ENCODE data around the gene CACNA2D2.

The CACNA2D2 gene

DNA sequence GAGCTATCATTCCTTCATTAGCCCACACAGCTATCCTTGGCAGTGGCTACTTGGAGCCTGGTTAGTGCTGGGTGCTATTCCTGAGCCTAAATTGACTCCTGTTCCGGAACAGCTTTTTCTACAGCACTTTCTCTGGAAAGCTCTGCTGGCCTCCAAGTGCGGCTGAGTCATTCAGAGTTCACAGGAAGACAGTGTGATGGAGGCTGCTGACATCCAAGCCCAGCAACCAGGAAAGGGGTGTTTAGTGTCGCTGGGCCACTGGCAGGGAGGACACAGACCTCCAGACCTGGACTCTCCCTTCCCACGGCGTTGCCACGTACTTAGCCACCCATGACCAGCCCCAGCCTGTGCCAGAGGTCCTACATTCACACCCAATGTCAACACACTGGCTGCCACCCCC lies 28.7 kb downstream of the CACNA2D2 start:
- Histone ChIP-seq H3K36me3 (ENCODE audit: control insufficient read depth, low read depth, low read length) (no peaks in the 10 kb centered on the region), H3K9me3 (ENCODE audit: control insufficient read depth, low read depth, low read length) (no peaks in the 10 kb centered on the region), H3K4me1 (ENCODE audit: control insufficient read depth, low read depth, low read length) (peaks cover 5% of the 10 kb centered on the region), H3K9ac (ENCODE audit: low read length) (no peak overlapping the region), H3K27ac (ENCODE audit: low read length) (no peak overlapping the region), H3K4me3 (ENCODE audit: low read length) (no peak overlapping the region), H3K27me3 (ENCODE audit: control insufficient read depth, insufficient read depth, low read length) (no peaks in the 10 kb centered on the region)

DNA sequence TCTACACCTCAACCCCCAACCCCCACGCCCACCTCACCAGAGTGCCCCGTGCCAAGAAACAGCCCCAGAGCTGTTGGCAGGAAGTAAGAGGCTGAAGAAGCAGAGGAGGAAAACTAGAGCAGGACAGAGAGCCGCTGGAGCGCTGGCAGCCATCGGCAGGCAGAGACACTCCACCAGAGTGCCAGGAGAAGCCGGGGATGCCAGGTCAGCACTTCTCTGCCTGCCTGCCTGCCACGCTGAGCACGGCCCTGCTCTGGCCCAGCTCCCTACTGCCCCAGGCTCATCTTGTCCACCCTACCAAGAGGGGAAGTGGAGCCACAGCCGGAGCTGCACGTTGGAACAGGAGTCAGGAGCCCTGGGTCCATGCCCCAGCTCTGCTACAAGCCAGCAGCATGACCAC lies 29.7 kb downstream of the CACNA2D2 start:
- no peak overlapping the region for H3K9ac ChIP-seq (ENCODE audit: low read length)
- no peak overlapping the region for H3K4me3 ChIP-seq (ENCODE audit: low read length)
- no peaks in the 10 kb centered on the region for H3K27me3 ChIP-seq (ENCODE audit: control insufficient read depth, insufficient read depth, low read length)
- H3K4me1 ChIP-seq (ENCODE audit: control insufficient read depth, low read depth, low read length): peaks cover 5% of the 10 kb centered on the region
- no peaks in the 10 kb centered on the region for H3K9me3 ChIP-seq (ENCODE audit: control insufficient read depth, low read depth, low read length)
- H3K27ac ChIP-seq (ENCODE audit: low read length): no peak overlapping the region
- no peaks in the 10 kb centered on the region for H3K36me3 ChIP-seq (ENCODE audit: control insufficient read depth, low read depth, low read length)

DNA sequence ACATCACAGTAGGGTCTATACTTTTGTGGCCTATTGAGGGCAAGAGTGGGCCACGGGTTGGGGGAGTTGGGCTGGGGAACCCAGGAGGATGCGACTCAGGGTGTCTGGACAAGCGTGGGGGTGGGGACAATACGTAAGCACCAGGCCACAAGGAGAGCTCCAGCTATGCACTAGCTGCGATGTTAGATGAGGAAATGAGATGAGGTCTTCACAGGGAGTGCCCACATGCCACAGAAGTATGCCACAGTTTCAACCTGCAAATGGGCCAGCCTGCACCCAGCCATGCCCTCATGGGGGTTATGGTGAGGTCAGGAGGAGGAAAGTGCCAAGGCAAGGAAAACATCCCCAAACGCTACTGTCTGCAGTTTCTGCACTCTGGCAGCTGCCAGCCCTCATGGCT lies 30.5 kb downstream of the CACNA2D2 start:
- no peak overlapping the region for H3K9ac ChIP-seq (ENCODE audit: low read length)
- H3K4me1 ChIP-seq (ENCODE audit: control insufficient read depth, low read depth, low read length): peaks cover 5% of the 10 kb centered on the region
- no peaks in the 10 kb centered on the region for H3K36me3 ChIP-seq (ENCODE audit: control insufficient read depth, low read depth, low read length)
- H3K27ac ChIP-seq (ENCODE audit: low read length): no peak overlapping the region
- H3K9me3 ChIP-seq (ENCODE audit: control insufficient read depth, low read depth, low read length): no peaks in the 10 kb centered on the region
- H3K4me3 ChIP-seq (ENCODE audit: low read length): no peak overlapping the region
- H3K27me3 ChIP-seq (ENCODE audit: control insufficient read depth, insufficient read depth, low read length): no peaks in the 10 kb centered on the region

DNA sequence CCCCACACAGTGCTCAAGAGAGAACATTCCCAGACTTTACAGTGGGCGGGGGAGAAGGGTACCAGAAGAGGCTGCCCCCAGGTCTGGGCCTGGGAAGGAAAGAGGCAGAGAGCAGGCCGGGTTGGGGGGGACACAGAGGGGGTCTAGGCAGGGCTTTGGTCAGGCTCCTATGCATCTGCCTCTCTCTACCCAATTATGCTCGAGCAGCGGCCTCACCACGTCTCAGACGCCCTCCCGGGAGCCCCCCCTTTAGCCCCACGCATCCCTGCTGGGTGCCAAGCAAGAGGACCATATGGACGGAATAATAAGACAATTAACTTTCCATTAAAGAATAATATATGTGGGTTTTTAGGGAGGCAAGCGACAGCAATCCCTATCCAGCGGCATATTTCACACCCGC lies 32.8 kb downstream of the CACNA2D2 start:
- no peak overlapping the region for H3K4me3 ChIP-seq (ENCODE audit: low read length)
- no peak overlapping the region for H3K27ac ChIP-seq (ENCODE audit: low read length)
- H3K9ac ChIP-seq (ENCODE audit: low read length): no peak overlapping the region
- H3K9me3 ChIP-seq (ENCODE audit: control insufficient read depth, low read depth, low read length): no peaks in the 10 kb centered on the region
- H3K27me3 ChIP-seq (ENCODE audit: control insufficient read depth, insufficient read depth, low read length): no peaks in the 10 kb centered on the region
- no peaks in the 10 kb centered on the region for H3K36me3 ChIP-seq (ENCODE audit: control insufficient read depth, low read depth, low read length)
- peaks cover 5% of the 10 kb centered on the region for H3K4me1 ChIP-seq (ENCODE audit: control insufficient read depth, low read depth, low read length)

DNA sequence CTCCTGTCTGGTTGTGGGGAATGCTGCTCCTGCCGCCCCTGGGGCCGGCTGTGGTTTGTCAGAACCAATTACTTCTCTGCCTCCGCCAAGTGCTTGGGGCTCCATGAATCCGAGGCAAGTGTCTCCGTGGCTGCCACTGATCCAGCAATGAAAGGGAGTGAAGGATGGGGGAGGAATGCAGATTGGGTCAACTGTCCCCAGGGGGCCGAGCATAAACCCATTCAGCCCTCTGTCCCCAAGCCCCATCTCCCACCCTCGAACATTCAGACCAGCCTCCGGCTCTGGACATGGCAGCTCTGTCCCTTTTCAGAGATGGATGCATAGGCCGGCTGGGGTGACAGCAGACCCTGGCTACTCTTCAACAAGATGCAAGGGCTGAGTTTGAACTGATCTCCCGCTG lies 35.5 kb downstream of the CACNA2D2 start:
- H3K4me3 ChIP-seq (ENCODE audit: low read length): no peak overlapping the region
- peaks cover 5% of the 10 kb centered on the region for H3K4me1 ChIP-seq (ENCODE audit: control insufficient read depth, low read depth, low read length)
- H3K27ac ChIP-seq (ENCODE audit: low read length): no peak overlapping the region
- no peaks in the 10 kb centered on the region for H3K9me3 ChIP-seq (ENCODE audit: control insufficient read depth, low read depth, low read length)
- H3K9ac ChIP-seq (ENCODE audit: low read length): no peak overlapping the region
- H3K27me3 ChIP-seq (ENCODE audit: control insufficient read depth, insufficient read depth, low read length): no peaks in the 10 kb centered on the region
- no peaks in the 10 kb centered on the region for H3K36me3 ChIP-seq (ENCODE audit: control insufficient read depth, low read depth, low read length)

DNA sequence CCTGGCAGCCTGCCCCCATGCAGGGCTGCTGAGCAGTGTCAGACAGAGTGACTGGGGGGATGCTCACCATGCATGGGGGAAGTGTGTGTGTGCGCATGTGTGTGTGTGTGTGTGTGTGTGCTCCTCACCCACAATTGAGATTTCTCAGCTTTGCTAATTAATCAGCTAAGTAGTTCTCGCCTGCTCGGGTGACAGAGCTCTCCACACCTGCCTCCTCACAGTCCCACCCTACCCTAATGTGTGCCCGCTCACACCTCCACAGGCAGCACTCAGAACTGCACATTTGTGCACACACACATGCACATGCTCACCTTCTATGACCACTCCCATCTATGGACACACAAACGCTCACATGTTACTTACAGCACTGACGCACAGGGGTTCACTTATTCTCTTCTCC lies 37.3 kb downstream of the CACNA2D2 start:
- H3K4me3 ChIP-seq (ENCODE audit: low read length): no peak overlapping the region
- H3K27me3 ChIP-seq (ENCODE audit: control insufficient read depth, insufficient read depth, low read length): no peaks in the 10 kb centered on the region
- no peaks in the 10 kb centered on the region for H3K4me1 ChIP-seq (ENCODE audit: control insufficient read depth, low read depth, low read length)
- no peak overlapping the region for H3K27ac ChIP-seq (ENCODE audit: low read length)
- H3K9me3 ChIP-seq (ENCODE audit: control insufficient read depth, low read depth, low read length): no peaks in the 10 kb centered on the region
- no peaks in the 10 kb centered on the region for H3K36me3 ChIP-seq (ENCODE audit: control insufficient read depth, low read depth, low read length)
- H3K9ac ChIP-seq (ENCODE audit: low read length): no peak overlapping the region

DNA sequence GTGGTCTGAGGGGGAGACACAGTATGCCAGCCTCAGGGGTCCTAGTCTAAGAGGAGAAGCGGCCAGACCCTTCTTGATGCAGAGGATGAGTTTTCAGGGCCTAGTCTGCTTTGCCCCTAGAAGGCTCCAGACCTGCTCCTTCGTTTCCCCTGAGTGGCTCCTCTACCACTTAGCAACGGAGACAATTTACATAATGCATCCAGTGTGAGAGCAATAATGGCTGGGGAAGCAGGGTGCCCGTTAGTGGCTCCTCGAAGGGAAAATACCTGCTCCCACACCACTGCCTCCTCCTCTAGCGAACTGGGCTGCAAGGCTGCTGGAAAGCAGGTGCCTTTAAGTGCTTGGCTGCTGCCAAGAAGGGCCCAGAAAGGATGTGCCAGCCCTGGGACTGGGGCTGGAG lies 38.9 kb downstream of the CACNA2D2 start:
- H3K27me3 ChIP-seq (ENCODE audit: control insufficient read depth, insufficient read depth, low read length): no peaks in the 10 kb centered on the region
- no peak overlapping the region for H3K27ac ChIP-seq (ENCODE audit: low read length)
- H3K4me3 ChIP-seq (ENCODE audit: low read length): no peak overlapping the region
- H3K9me3 ChIP-seq (ENCODE audit: control insufficient read depth, low read depth, low read length): no peaks in the 10 kb centered on the region
- H3K36me3 ChIP-seq (ENCODE audit: control insufficient read depth, low read depth, low read length): no peaks in the 10 kb centered on the region
- no peak overlapping the region for H3K9ac ChIP-seq (ENCODE audit: low read length)
- no peaks in the 10 kb centered on the region for H3K4me1 ChIP-seq (ENCODE audit: control insufficient read depth, low read depth, low read length)

DNA sequence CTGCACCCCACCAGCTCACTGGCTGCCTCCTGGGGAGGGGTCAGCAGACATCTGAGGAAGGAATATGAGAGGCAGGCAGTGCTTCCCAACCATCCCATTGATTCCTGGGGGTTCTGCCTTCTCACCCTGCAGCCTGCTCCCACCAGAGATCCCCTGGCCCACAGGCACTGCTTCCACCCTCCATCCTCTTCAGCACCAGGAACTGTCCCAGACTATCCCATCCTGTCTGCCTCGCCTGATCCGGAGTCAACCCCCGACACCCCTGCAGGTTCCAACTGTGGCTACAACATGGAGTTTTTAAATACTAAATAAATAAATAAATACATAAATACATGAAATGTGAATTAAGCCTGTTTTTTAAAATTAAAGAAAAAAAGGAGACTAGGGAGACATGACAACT lies 43.6 kb downstream of the CACNA2D2 start:
- Histone ChIP-seq H3K27me3 (ENCODE audit: control insufficient read depth, insufficient read depth, low read length) (no peaks in the 10 kb centered on the region), H3K9ac (ENCODE audit: low read length) (no peak overlapping the region), H3K9me3 (ENCODE audit: control insufficient read depth, low read depth, low read length) (no peaks in the 10 kb centered on the region), H3K4me1 (ENCODE audit: control insufficient read depth, low read depth, low read length) (peaks cover 6% of the 10 kb centered on the region), H3K4me3 (ENCODE audit: low read length) (no peak overlapping the region), H3K27ac (ENCODE audit: low read length) (no peak overlapping the region), H3K36me3 (ENCODE audit: control insufficient read depth, low read depth, low read length) (no peaks in the 10 kb centered on the region)

DNA sequence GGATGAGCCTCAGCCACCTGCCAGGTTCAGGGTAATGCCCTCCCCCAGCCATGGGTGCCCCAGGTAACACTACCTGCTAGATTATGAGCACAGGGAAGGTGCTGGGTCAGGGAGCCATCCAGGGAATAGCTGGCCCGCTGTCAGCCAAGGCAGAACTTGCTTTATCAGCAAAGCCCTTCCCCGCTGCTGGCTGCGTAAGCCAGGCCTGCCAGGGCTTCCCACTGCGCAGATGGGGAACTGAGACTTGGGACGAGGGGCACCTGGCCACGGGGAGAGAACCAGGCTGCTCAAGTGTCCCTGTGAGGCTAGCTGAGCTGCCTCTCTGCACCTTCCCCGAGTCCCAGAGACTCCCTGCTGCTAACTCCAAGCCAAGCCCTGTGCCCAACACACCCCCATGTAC lies 45.4 kb downstream of the CACNA2D2 start:
- H3K36me3 ChIP-seq (ENCODE audit: control insufficient read depth, low read depth, low read length): no peaks in the 10 kb centered on the region
- no peaks in the 10 kb centered on the region for H3K9me3 ChIP-seq (ENCODE audit: control insufficient read depth, low read depth, low read length)
- no peaks in the 10 kb centered on the region for H3K27me3 ChIP-seq (ENCODE audit: control insufficient read depth, insufficient read depth, low read length)
- H3K9ac ChIP-seq (ENCODE audit: low read length): no peak overlapping the region
- H3K4me1 ChIP-seq (ENCODE audit: control insufficient read depth, low read depth, low read length): peaks cover 10% of the 10 kb centered on the region
- H3K27ac ChIP-seq (ENCODE audit: low read length): no peak overlapping the region
- H3K4me3 ChIP-seq (ENCODE audit: low read length): no peak overlapping the region

DNA sequence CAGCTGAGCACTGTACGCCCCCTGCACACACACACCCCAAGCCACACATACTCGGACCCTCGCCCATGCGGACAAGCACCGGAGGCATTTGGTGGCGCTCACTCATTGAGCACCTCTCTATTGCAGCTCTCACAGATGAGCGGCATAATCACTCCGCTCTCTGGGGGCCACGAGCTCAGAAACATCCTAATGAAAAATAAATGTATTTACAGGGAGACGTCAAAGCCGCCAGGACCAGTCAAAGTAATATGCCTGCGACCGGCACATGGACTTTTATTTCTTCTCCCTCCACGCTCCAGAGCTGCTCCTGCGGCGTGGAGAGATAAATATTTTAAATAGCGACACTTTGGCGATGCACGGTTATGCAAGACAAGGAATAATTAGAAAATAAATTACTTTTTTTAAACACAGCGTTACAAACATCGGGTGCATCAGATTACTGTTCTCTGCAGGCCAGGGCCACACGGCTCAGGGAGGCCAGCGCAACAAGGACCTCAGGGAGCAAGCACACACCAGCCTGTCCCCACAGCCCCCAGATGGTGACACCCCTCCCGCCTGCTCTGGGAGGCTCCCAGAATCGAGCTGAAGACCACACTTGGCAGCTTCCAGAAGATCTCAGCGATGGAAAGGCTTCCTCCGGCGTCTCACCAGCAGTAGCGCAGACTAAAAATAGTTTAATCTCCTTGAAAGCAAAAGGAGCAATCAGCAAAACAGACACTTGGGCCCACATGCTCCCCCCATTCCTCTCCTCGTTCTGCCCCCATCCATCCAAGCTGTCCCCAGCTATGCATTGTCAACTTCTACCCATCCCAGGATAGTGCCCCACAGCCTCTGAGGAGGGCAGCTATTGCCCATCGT lies 48.0 kb downstream of the CACNA2D2 start:
- peaks cover 10% of the 10 kb centered on the region for H3K4me1 ChIP-seq (ENCODE audit: control insufficient read depth, low read depth, low read length)
- H3K9ac ChIP-seq (ENCODE audit: low read length): no peak overlapping the region
- H3K27me3 ChIP-seq (ENCODE audit: control insufficient read depth, insufficient read depth, low read length): no peaks in the 10 kb centered on the region
- no peak overlapping the region for H3K27ac ChIP-seq (ENCODE audit: low read length)
- H3K4me3 ChIP-seq (ENCODE audit: low read length): no peak overlapping the region
- H3K9me3 ChIP-seq (ENCODE audit: control insufficient read depth, low read depth, low read length): no peaks in the 10 kb centered on the region
- H3K36me3 ChIP-seq (ENCODE audit: control insufficient read depth, low read depth, low read length): no peaks in the 10 kb centered on the region

DNA sequence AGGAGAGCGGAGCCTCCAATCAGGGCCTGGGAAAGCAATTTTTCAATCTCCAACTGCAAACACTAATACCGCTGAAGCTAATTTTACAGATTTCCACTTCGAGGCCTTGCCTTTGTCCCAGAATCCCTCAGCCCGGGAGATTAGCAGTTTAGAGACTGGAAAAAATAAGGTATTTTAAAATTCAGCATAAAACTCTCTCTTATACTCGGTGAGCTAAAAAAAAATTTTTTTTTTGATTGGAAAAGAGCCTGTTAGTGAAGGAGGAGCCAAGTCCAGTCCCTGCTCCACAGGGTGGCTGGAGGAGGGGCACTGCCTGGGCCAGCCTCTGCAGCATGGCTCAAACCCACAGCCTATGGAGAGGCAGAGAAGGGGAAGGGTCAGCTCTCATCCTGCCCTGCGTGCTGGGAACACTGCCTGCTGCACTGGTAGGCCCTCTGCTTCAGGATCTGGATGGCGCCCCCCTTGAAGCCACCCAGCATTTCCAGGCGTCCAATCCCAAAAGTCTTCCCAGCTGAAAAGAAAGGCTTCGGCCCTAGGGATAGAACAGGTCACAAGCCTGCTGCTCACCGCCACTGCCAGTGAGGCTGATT lies 48.9 kb downstream of the CACNA2D2 start:
- no peak overlapping the region for H3K9ac ChIP-seq (ENCODE audit: low read length)
- no peaks in the 10 kb centered on the region for H3K36me3 ChIP-seq (ENCODE audit: control insufficient read depth, low read depth, low read length)
- H3K4me3 ChIP-seq (ENCODE audit: low read length): no peak overlapping the region
- no peaks in the 10 kb centered on the region for H3K27me3 ChIP-seq (ENCODE audit: control insufficient read depth, insufficient read depth, low read length)
- no peaks in the 10 kb centered on the region for H3K9me3 ChIP-seq (ENCODE audit: control insufficient read depth, low read depth, low read length)
- peaks cover 14% of the 10 kb centered on the region for H3K4me1 ChIP-seq (ENCODE audit: control insufficient read depth, low read depth, low read length)
- H3K27ac ChIP-seq (ENCODE audit: low read length): no peak overlapping the region

DNA sequence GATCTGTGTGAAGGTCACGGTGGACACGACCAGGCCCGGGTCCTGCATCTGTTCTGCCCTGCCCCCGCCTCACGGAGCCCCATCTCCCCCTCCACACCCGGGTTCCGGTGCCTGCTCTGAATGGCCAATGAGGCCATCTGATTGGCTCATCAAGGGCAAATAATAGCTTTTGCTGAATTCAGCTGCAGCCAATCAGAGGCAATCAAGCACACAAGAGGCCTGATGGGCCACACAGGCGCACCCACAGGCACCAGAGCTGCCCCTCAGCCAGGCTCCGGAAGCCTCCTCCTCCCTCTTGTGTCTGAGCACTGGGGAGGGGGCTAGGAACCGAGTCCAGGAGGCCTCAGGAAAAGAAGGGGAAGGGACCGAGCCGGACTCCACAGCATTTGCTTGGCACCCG lies 49.5 kb downstream of the CACNA2D2 start:
- no peaks in the 10 kb centered on the region for H3K9me3 ChIP-seq (ENCODE audit: control insufficient read depth, low read depth, low read length)
- no peak overlapping the region for H3K27ac ChIP-seq (ENCODE audit: low read length)
- H3K4me1 ChIP-seq (ENCODE audit: control insufficient read depth, low read depth, low read length): peaks cover 17% of the 10 kb centered on the region
- no peaks in the 10 kb centered on the region for H3K27me3 ChIP-seq (ENCODE audit: control insufficient read depth, insufficient read depth, low read length)
- H3K9ac ChIP-seq (ENCODE audit: low read length): no peak overlapping the region
- H3K4me3 ChIP-seq (ENCODE audit: low read length): no peak overlapping the region
- no peaks in the 10 kb centered on the region for H3K36me3 ChIP-seq (ENCODE audit: control insufficient read depth, low read depth, low read length)

Data from iPS-18a (cell line).